Renal cortex interstitium (tissue), 11 donors: Measurements from ENCODE around the gene TMF1. TPM values are rescaled to one million over a fixed set of nuclear protein-coding genes. Genes with fewer than 3 reads are reported as not detected.

ENCODE experiments used
- DNase-seq, 11 donors: peaks; one replicate each; pipeline ENCODE4 v3.0.0-alpha.2; 2013; ENCODE audit warnings: low read depth in 9 of 11, low spot score in 4 of 11; ENCODE audit errors: extremely low read depth in 1 of 11
- polyA plus RNA-seq, 3 donors: library from polyadenylated mRNA; unstranded; fragments of 120-200 nt; gene quantifications; one replicate each; pipeline ENCODE4 v1.2.1, GENCODE V29; 2013; ENCODE audit not compliant: insufficient read length in 3 of 3

TMF1 gene
- polyA plus RNA-seq, 3 donors: 40.3 to 61.6 (median 46.2) TPM

- no peak for DNase-seq
Measured at GRCh38 chr3:68997887-68998286, 54.2 kb downstream of the TMF1 start.

GRCh38 chr3:68996356-68996995 lies 55.7 kb downstream of the TMF1 start:
- DNase-seq: no peak

- no peak for DNase-seq
Measured at GRCh38 chr3:68988740-68989139, 63.4 kb downstream of the TMF1 start.

DNA sequence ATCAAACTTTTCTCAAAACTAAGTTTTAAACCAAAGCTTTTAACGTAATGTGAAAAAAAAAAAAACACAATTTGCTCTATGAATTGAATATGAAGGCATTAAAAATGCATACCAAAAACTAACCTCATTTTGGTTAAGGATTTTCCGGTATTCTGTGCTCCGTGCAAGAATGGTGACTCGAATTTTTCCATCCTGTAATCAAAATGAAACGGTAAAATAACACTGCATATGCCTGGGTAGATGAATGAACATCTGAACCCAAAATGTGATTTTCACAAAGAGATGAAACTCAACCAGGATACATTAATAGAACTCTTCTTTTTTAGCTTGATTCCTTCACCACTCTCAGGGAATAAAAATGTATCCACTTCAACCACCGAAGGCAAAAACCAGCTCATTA lies 64.8 kb downstream of the TMF1 start:
- DNase-seq: no peak

GRCh38 chr3:68986496-68987208 lies 65.5 kb downstream of the TMF1 start:
- DNase-seq: no peak

DNA sequence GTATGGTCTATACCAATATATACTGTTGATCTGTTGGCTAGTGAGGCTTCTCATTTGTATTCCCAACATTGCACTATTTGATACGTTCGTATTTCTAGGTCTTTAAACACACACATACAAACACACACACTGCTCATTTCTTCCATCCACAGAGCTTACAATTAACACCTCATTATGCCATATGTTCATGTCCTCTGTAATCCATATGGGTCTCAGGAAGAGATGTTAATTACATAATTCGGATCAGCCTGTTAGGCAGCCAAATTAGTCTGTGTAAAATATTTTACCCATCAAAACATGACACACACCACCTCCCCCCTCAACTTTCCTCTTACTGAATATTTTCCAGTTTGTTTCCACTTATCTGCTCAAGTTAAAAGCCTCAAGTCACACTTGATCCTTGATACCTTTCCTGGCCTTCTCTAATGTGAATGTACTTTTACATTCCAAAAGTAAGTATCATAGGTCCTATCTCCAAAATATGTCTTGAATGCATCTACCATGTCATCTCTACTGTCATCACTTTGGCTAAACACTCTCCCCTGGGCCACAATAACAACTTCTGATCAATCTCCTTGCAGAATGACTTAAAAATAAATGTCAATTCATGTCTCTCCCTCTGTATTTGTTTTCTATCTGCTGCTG lies 66.9 kb downstream of the TMF1 start:
- DNase-seq: no peak

DNA sequence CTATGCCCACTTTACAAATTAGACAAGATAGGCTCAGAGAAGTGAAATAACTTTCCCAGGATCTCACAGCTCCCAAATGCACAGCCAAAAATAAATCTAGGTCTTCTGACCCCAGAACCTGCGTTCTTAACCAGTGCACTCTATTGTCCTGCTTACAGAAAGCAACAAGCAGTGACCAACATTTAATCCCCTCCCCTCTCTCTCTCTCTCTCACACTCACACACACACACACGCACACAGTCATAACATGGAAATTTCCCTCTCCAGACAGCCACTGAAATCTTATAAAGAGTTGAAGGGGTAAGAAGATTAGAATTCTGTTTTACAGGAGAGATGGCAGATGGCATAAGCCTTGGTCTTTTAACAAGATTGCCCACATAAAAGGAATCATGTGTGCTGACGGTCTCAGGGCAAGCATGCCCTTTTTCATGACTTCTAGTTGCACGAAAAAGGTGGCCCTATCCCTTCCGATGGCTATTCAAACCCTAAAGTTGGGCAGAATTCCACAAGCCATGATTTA lies 68.1 kb downstream of the TMF1 start:
- no peak for DNase-seq

DNA sequence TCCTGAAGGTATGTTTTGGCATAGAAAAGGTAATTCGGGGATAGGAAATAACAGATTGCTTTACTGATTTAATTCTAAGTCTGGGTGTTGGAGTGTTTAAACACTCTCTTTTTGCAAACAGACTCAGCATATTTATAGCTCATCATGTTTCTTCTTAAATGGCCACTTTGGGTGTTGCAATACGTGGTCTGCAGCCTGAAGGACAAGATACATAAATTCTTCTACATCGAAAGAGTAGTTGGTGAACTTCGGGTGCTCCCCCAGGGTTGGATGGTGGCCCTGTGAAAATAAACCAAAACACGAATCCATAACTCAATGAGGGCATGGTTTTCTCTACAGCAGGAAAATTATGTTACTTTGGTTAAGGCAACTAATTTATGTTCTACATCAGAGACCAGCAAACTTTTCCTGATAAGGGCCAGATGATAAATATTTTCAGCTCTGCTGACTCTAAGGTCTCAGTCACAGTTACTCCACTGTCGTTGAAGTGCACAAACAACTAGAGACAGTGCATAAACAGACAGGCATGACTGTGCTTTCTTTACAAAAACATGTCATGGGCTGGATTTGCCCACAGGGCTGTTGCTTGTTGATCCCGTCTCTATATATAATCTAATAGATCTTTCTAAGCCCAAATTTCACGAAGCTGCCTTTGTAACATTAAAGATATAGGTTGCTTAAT lies 74.5 kb downstream of the TMF1 start:
- no peak for DNase-seq

- no peak for DNase-seq
Measured at GRCh38 chr3:68974711-68975110, 77.4 kb downstream of the TMF1 start.

- DNase-seq: no peak
Measured at GRCh38 chr3:68973639-68974038, 78.5 kb downstream of the TMF1 start.

- peak; percentile 31 to 66 (median 50) for DNase-seq
Measured at GRCh38 chr3:68972358-68972979, 79.7 kb downstream of the TMF1 start.

Other genes with a start within 250 kb of the TMF1 start
- 1 to 10 TPM in 2 of 3 donors, under 1 TPM in 1; 0.47 to 1.2 (median 1.2) TPM for gene TAFA4, start 119.8 kb downstream of the TMF1 start, polyA plus RNA-seq
- 10 to 100 TPM; 10.9 to 13.3 (median 12.7) TPM for gene EOGT, start 38.6 kb downstream of the TMF1 start, polyA plus RNA-seq
- 10 to 100 TPM; 67.2 to 78.5 (median 76.8) TPM for gene UBA3, start 28.0 kb upstream of the TMF1 start, polyA plus RNA-seq
- 100 to 1,000 TPM in 1 of 3 donors, 10 to 100 TPM in 2; 90.5 to 105 (median 92.1) TPM for gene ARL6IP5, start 32.6 kb upstream of the TMF1 start, polyA plus RNA-seq
- gene LMOD3, start 70.3 kb upstream of the TMF1 start, polyA plus RNA-seq: under 1 TPM; 0.08 to 0.14 (median 0.10) TPM